Effector memory CD8-positive, alpha-beta T cell (primary cell): Measurements from ENCODE around the gene CDIP1.

Experiments
- ATAC-seq: fragments of 150-1000 bp; cut with Tn5 transposase; replicated peaks from 2 replicates; pipeline ENCODE4 v1.10.0; 2021; ENCODE audit warnings: mild to moderate bottlenecking, moderate library complexity
- DNase-seq, 3 experiments: peaks; one replicate each; pipeline ENCODE4 v3.0.0; 2021
- H3K27ac Mint-ChIP-seq, 2 donors: one replicate each; pipeline ENCODE4 v1.8.0; 2022; ENCODE audit warnings: mild to moderate bottlenecking in 2 of 2, mixed read lengths in 2 of 2, moderate library complexity in 2 of 2
- H3K27me3 Mint-ChIP-seq, 2 donors: one replicate each; pipeline ENCODE4 v1.8.0; 2022; ENCODE audit warnings: mixed read lengths in 2 of 2
- H3K36me3 Mint-ChIP-seq: one replicate; pipeline ENCODE4 v1.8.0; 2022; ENCODE audit warnings: mild to moderate bottlenecking, moderate library complexity, mixed read lengths; ENCODE audit not compliant: insufficient read depth
- H3K4me1 Mint-ChIP-seq, 2 donors: one replicate each; pipeline ENCODE4 v1.8.0; 2022; ENCODE audit warnings: low read depth in 2 of 2, mixed read lengths in 2 of 2
- H3K4me3 Mint-ChIP-seq, 2 donors: one replicate each; pipeline ENCODE4 v1.8.0; 2022; ENCODE audit warnings: mild to moderate bottlenecking in 2 of 2, mixed read lengths in 2 of 2, moderate library complexity in 2 of 2
- H3K9me3 Mint-ChIP-seq, 2 donors: one replicate each; pipeline ENCODE4 v1.8.0; 2022; ENCODE audit warnings: mixed read lengths in 2 of 2

The CDIP1 gene

DNA sequence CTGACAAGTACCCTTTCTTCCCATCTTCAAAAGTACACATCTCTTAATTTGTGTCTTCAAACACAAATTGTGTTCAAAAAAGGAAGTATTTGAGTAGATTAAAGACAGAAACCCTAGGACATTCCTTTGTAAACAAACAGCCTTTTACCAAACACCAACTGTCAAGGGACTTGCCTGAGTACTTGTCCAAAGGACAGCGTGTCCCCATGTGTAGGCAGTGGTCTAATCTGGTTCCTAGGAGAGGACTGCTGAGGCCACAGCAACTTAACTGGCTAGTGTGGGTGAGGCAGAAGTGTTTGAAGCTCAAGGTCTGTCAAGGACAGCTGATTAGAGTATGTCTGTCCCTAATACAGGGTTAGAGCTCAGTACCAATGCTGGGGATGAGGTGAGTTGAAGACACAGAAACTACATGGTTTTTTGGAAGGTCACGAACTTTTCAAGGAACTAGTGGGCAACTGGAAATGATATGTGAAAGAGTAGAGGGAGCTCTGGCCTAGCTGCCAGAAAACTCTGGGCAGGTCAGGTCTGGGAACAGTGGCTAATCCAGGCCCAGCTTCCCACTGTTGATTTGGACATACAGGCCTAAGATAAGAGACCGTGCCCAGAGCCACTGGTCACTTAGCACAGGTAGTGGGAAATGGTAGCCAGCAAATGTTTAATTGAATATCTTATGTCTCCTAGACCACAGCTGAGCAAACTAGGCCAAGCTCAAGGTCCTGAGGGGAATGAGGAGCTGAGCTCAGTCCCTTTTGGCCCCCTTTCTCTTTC lies 52.3 kb downstream of the CDIP1 start:
- Mint-ChIP-seq H3K27ac (peak overlapping the region; percentile 80 to 94), H3K4me1 (peaks cover 43 to 63% of the 10 kb centered on the region in 2 donors), H3K9me3 (no peaks in the 10 kb centered on the region), H3K4me3 (peak overlapping the region; percentile 37 to 68), H3K36me3 (peaks cover 59% of the 10 kb centered on the region), H3K27me3 (no peaks in the 10 kb centered on the region)
- DNase-seq (no peak), ATAC-seq (no peak)

DNA sequence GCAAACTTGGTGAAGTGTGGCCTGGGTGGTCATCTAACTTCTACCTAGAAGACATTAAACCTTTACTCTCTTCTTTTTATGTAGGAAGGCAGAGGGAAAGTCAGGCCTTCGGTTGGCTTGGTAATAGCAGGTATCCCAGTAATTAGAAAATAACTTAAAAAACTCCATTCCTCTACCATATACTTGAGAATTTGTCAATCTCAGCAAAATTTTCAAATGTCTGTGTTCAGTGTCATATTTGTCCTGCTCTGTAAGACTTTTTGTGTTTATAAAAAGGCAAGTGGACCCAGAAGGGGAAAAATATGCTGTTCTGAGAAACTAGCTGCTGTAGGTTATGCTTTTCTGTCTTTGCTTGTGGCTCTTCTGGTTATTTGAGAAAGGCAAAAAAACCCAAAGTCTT lies 56.6 kb downstream of the CDIP1 start:
- no peaks in the 10 kb centered on the region for H3K9me3 Mint-ChIP-seq
- ATAC-seq, result no peak
- H3K27me3 Mint-ChIP-seq, result no peaks in the 10 kb centered on the region
- no peak for DNase-seq
- H3K27ac Mint-ChIP-seq, result peak overlapping the region; percentile 4 to 88
- peak overlapping the region in 1 of 2 donors; percentile 11 for H3K4me3 Mint-ChIP-seq
- H3K36me3 Mint-ChIP-seq, result peaks cover 55% of the 10 kb centered on the region
- peaks cover 31 to 49% of the 10 kb centered on the region in 2 donors for H3K4me1 Mint-ChIP-seq

GRCh38 chr16:4481526-4481925 lies 57.0 kb downstream of the CDIP1 start:
- Mint-ChIP-seq H3K4me3 (peak overlapping the region; percentile 1 to 11), H3K27ac (peak overlapping the region; percentile 4 to 88), H3K27me3 (no peaks in the 10 kb centered on the region), H3K9me3 (no peaks in the 10 kb centered on the region), H3K36me3 (peaks cover 51% of the 10 kb centered on the region), H3K4me1 (peaks cover 31 to 49% of the 10 kb centered on the region in 2 donors)
- no peak for DNase-seq
- no peak for ATAC-seq

DNA sequence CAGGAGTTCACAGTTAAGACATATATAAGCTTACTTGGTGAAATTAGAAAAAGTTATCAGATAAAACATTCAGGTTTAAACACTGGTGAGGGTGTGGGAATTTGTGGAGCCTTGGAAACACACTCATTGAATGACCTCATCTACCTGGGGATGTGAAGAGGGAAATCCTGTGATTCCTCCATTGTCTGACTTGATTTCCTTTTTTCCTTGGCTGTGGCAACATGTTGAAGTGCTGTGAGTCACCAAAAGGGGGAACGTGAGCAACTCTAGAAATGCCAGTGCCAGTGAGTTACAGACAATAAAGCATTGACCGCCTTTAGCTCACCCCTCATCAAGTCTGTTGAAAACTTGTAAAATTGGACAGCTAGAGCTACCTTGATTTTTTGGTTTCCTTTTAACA lies 60.6 kb downstream of the CDIP1 start:
- Mint-ChIP-seq H3K4me1 (peaks cover 34 to 44% of the 10 kb centered on the region in 2 donors), H3K9me3 (no peaks in the 10 kb centered on the region), H3K4me3 (peak overlapping the region; percentile 90), H3K36me3 (peaks cover 22% of the 10 kb centered on the region), H3K27ac (peak overlapping the region; percentile 89 to 95), H3K27me3 (no peaks in the 10 kb centered on the region)
- DNase-seq (no peak), ATAC-seq (no peak)

GRCh38 chr16:4475880-4476788 lies 62.4 kb downstream of the CDIP1 start, which contains the start of gene HMOX2:
HMOX2 (plus strand) TSS chr16:4476398; CDS start chr16:4505525, 29,127 bp downstream.
- Mint-ChIP-seq H3K27ac (peak within 1 kb of the TSS; percentile 89 to 95), H3K36me3 (peaks cover 22% of the 10 kb centered on the region), H3K4me1 (peaks cover 27 to 35% of the 10 kb centered on the region in 2 donors), H3K4me3 (peak within 1 kb of the TSS; percentile 90), H3K9me3 (no peaks in the 10 kb centered on the region), H3K27me3 (no peaks in the 10 kb centered on the region)
- ATAC-seq (peak; percentile 84), DNase-seq (peak; percentile 90 to 95 (median 95))

GRCh38 chr16:4474192-4474961 lies 64.2 kb downstream of the CDIP1 start, which contains the start of gene NMRAL1:
NMRAL1 (minus strand) TSS chr16:4474625; CDS start chr16:4474132, 493 bp downstream.
- H3K9me3 Mint-ChIP-seq, result no peaks in the 10 kb centered on the region
- H3K27ac Mint-ChIP-seq, result peak within 1 kb of the TSS; percentile 89 to 95
- ATAC-seq (peak; percentile 61), DNase-seq (peak; percentile 78 to 81 (median 78))
- peak within 1 kb of the TSS; percentile 90 for H3K4me3 Mint-ChIP-seq
- H3K36me3 Mint-ChIP-seq, result peaks cover 21% of the 10 kb centered on the region
- H3K4me1 Mint-ChIP-seq, result peaks cover 27 to 34% of the 10 kb centered on the region in 2 donors
- H3K27me3 Mint-ChIP-seq, result no peaks in the 10 kb centered on the region

GRCh38 chr16:4472880-4473279 lies 65.7 kb downstream of the CDIP1 start:
- Mint-ChIP-seq H3K36me3 (peaks cover 28% of the 10 kb centered on the region), H3K9me3 (no peaks in the 10 kb centered on the region), H3K4me1 (peaks cover 22 to 25% of the 10 kb centered on the region in 2 donors), H3K27ac (peak overlapping the region; percentile 57 to 69), H3K27me3 (no peaks in the 10 kb centered on the region), H3K4me3 (peak overlapping the region; percentile 74 to 90)
- DNase-seq (no peak), ATAC-seq (no peak)

GRCh38 chr16:4471869-4472268 lies 66.7 kb downstream of the CDIP1 start:
- Mint-ChIP-seq H3K4me3 (no peak overlapping the region), H3K27me3 (no peaks in the 10 kb centered on the region), H3K4me1 (peaks cover 21 to 23% of the 10 kb centered on the region in 2 donors), H3K9me3 (no peaks in the 10 kb centered on the region), H3K36me3 (peaks cover 23% of the 10 kb centered on the region), H3K27ac (peak overlapping the region in 1 of 2 donors; percentile 49)
- no peak for ATAC-seq
- DNase-seq, result no peak

DNA sequence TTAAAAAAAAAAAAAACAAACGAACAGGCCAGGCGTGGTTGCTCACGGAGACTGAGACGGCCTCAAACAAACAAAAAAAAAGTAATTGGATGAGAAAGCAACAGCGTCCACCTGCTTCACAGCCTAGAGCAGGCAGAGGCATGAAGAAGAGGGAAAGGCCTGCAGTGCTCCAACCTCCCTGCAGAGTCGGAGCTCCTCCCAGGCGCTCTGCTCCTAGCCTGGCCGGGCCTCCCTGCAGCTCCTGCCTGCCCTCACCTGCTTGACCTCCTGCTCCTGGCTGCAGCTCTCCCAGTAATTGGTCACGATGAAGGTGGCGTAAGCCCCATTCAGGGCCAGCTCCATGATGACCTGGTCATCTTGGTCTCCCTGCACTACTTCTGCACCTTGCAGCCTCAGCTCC lies 69.6 kb downstream of the CDIP1 start:
- peaks cover 35 to 38% of the 10 kb centered on the region in 2 donors for H3K4me1 Mint-ChIP-seq
- H3K36me3 Mint-ChIP-seq, result peaks cover 44% of the 10 kb centered on the region
- H3K4me3 Mint-ChIP-seq, result no peak overlapping the region
- no peaks in the 10 kb centered on the region for H3K9me3 Mint-ChIP-seq
- ATAC-seq, result no peak
- no peak for DNase-seq
- H3K27ac Mint-ChIP-seq, result peak overlapping the region in 1 of 2 donors; percentile 23
- H3K27me3 Mint-ChIP-seq, result no peaks in the 10 kb centered on the region

DNA sequence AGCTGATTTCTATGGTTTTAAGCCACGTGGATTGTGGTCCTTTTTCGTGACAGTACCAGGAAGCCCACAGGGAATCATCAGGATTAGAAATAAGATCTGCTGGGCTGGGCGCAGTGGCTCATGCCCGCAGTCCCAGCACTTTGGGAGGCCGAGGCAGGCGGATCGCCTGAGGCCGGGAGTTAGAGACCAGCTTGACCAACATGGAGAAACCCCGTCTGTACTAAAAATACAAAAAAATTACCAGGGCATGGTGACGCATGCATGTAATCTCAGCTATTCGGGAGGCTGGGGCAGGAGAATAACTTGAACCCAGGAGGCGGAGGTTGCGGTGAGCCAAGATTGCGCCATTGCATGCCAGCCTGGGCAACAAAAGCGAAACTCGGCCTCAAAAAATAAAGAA lies 70.7 kb downstream of the CDIP1 start:
- Mint-ChIP-seq H3K36me3 (peaks cover 52% of the 10 kb centered on the region), H3K27me3 (no peaks in the 10 kb centered on the region), H3K9me3 (no peaks in the 10 kb centered on the region), H3K27ac (peak overlapping the region in 1 of 2 donors; percentile 96), H3K4me1 (peaks cover 27 to 32% of the 10 kb centered on the region in 2 donors), H3K4me3 (no peak overlapping the region)
- no peak for DNase-seq
- ATAC-seq, result no peak

- peak overlapping the region; percentile 78 to 79 for H3K4me3 Mint-ChIP-seq
- peaks cover 62% of the 10 kb centered on the region for H3K36me3 Mint-ChIP-seq
- H3K27me3 Mint-ChIP-seq, result no peaks in the 10 kb centered on the region
- H3K4me1 Mint-ChIP-seq, result peaks cover 20 to 29% of the 10 kb centered on the region in 2 donors
- H3K9me3 Mint-ChIP-seq, result no peaks in the 10 kb centered on the region
- peak; percentile 97 for ATAC-seq
- peak; percentile 76 to 77 (median 76) for DNase-seq
- H3K27ac Mint-ChIP-seq, result peak overlapping the region; percentile 96
These were observed 72.4 kb downstream of the CDIP1 start for GRCh38 chr16:4465977-4466779.

GRCh38 chr16:4463522-4464163 lies 74.9 kb downstream of the CDIP1 start:
- H3K36me3 Mint-ChIP-seq, result peaks cover 61% of the 10 kb centered on the region
- H3K27me3 Mint-ChIP-seq, result no peaks in the 10 kb centered on the region
- DNase-seq, result no peak
- peak overlapping the region; percentile 49 to 68 for H3K27ac Mint-ChIP-seq
- H3K4me3 Mint-ChIP-seq, result no peak overlapping the region
- no peaks in the 10 kb centered on the region for H3K9me3 Mint-ChIP-seq
- ATAC-seq, result no peak
- H3K4me1 Mint-ChIP-seq, result peaks cover 36 to 39% of the 10 kb centered on the region in 2 donors
